IPS DF 4.7 (cell line): Measurements from ENCODE around the gene HLCS.
"Not testable (repeated sequence)": the region's sequence is repeated elsewhere in the genome, so short reads cannot be mapped to it uniquely, and the experiment has no call there.

Experiments used
- DNase-seq: peaks from one replicate; pipeline ENCODE4 v3.0.0-alpha.2; 2013; ENCODE audit warnings: low spot score; ENCODE audit errors: extremely low read depth

The HLCS gene

GRCh38 chr21:36959020-36959835 lies 7.2 kb downstream of the HLCS start:
- DNase-seq, result no peak

GRCh38 chr21:36955783-36956182 lies 10.7 kb downstream of the HLCS start:
- DNase-seq, result no peak

GRCh38 chr21:36952331-36952730 lies 14.1 kb downstream of the HLCS start:
- DNase-seq, result not testable (repeated sequence)

- DNase-seq, result no peak
Measured at GRCh38 chr21:36949171-36950141, 17.0 kb downstream of the HLCS start.

- no peak for DNase-seq
Measured at GRCh38 chr21:36948686-36949085, 17.8 kb downstream of the HLCS start.

- DNase-seq, result peak; percentile 66
Measured at GRCh38 chr21:36946949-36947356, 19.5 kb downstream of the HLCS start.

- DNase-seq, result no peak
Measured at GRCh38 chr21:36945496-36946138, 20.9 kb downstream of the HLCS start.

GRCh38 chr21:36936361-36937135 lies 29.9 kb downstream of the HLCS start:
- no peak for DNase-seq

GRCh38 chr21:36934864-36935420 lies 31.5 kb downstream of the HLCS start:
- DNase-seq, result no peak

- no peak for DNase-seq
Measured at GRCh38 chr21:36932161-36932816, 34.2 kb downstream of the HLCS start.

GRCh38 chr21:36929622-36930021 lies 36.8 kb downstream of the HLCS start:
- DNase-seq, result no peak

GRCh38 chr21:36928960-36929359 lies 37.5 kb downstream of the HLCS start:
- no peak for DNase-seq

GRCh38 chr21:36927719-36928117 lies 38.8 kb downstream of the HLCS start:
- peak; percentile 58 for DNase-seq

GRCh38 chr21:36926989-36927718 lies 39.3 kb downstream of the HLCS start:
- DNase-seq, result no peak

GRCh38 chr21:36923270-36923669 lies 43.2 kb downstream of the HLCS start:
- no peak for DNase-seq

- DNase-seq, result no peak
Measured at GRCh38 chr21:36922861-36923260, 43.6 kb downstream of the HLCS start.

GRCh38 chr21:36918291-36918690 lies 48.2 kb downstream of the HLCS start:
- no peak for DNase-seq

- peak; percentile 28 for DNase-seq
Measured at GRCh38 chr21:36917471-36918158, 48.9 kb downstream of the HLCS start.

GRCh38 chr21:36916718-36917117 lies 49.8 kb downstream of the HLCS start:
- no peak for DNase-seq
